ENCODE data around the gene POLR3B. TPM values are rescaled to one million over a fixed set of nuclear protein-coding genes. Genes with fewer than 3 reads are reported as not detected.
"Not testable (repeated sequence)": the region's sequence is repeated elsewhere in the genome, so short reads cannot be mapped to it uniquely, and the experiment has no call there.

POLR3B gene
- total and polyA plus RNA-seq, 5 experiments from 2014 or later: 3.1 to 9.1 (median 6.2) TPM

- H3K36me3 Mint-ChIP-seq: peaks cover 12 to 76% (median 39%) of the 10 kb centered on the region in 3 donors
- H3K27me3 Mint-ChIP-seq: no peaks in the 10 kb centered on the region
- no peak overlapping the region for H3K27ac Mint-ChIP-seq
- H3K9me3 Mint-ChIP-seq: no peaks in the 10 kb centered on the region
- POLR2A ChIA-PET: no interaction called here
- ATAC-seq (no peak), DNase-seq (no peak)
- no peak overlapping the region for H3K4me3 Mint-ChIP-seq
- peaks cover 2 to 14% (median 11%) of the 10 kb centered on the region in 4 donors for H3K4me1 Mint-ChIP-seq
Measured at GRCh38 chr12:106380954-106381353, 23.4 kb downstream of the POLR3B start.

- peaks cover 2 to 14% (median 11%) of the 10 kb centered on the region in 4 donors for H3K4me1 Mint-ChIP-seq
- DNase-seq, POLR2A ChIA-PET, H3K9me3 Mint-ChIP-seq, H3K4me3 Mint-ChIP-seq, ATAC-seq, H3K27ac Mint-ChIP-seq, H3K27me3 Mint-ChIP-seq: not testable (repeated sequence)
- H3K36me3 Mint-ChIP-seq: peaks cover 10 to 67% (median 31%) of the 10 kb centered on the region in 3 donors
Measured at GRCh38 chr12:106381866-106382265, 24.3 kb downstream of the POLR3B start.

- DNase-seq (no peak), ATAC-seq (no peak)
- POLR2A ChIA-PET: no interaction called here
- H3K27me3 Mint-ChIP-seq: no peaks in the 10 kb centered on the region
- H3K4me1 Mint-ChIP-seq: peaks cover 0 to 2% (median 0%) of the 10 kb centered on the region in 4 donors
- H3K9me3 Mint-ChIP-seq: no peaks in the 10 kb centered on the region
- H3K4me3 Mint-ChIP-seq: no peak overlapping the region
- H3K36me3 Mint-ChIP-seq: peaks cover 9 to 50% (median 25%) of the 10 kb centered on the region in 3 donors
- no peak overlapping the region for H3K27ac Mint-ChIP-seq
Measured at GRCh38 chr12:106386813-106387535, 29.4 kb downstream of the POLR3B start.

- no peaks in the 10 kb centered on the region for H3K27me3 Mint-ChIP-seq
Measured at GRCh38 chr12:106387848-106388377, 30.4 kb downstream of the POLR3B start.

GRCh38 chr12:106389151-106389550, 31.6 kb downstream of the POLR3B start:
- POLR2A ChIA-PET: no interaction called here
- Mint-ChIP-seq H3K36me3 (peaks cover 11 to 53% (median 23%) of the 10 kb centered on the region in 3 donors), H3K27ac (no peak overlapping the region), H3K4me1 (no peaks in the 10 kb centered on the region), H3K4me3 (no peak overlapping the region), H3K9me3 (no peaks in the 10 kb centered on the region), H3K27me3 (no peaks in the 10 kb centered on the region)
- no peak for DNase-seq
- ATAC-seq: no peak

More at GRCh38 chr12:106387848-106388377, 30.4 kb downstream of the POLR3B start:
- Mint-ChIP-seq H3K4me3 (no peak overlapping the region), H3K4me1 (peaks cover 0 to 2% (median 0%) of the 10 kb centered on the region in 4 donors), H3K36me3 (peaks cover 5 to 50% (median 19%) of the 10 kb centered on the region in 3 donors), H3K9me3 (no peaks in the 10 kb centered on the region), H3K27ac (no peak overlapping the region)
- no peak for ATAC-seq
- POLR2A ChIA-PET: no interaction called here
- no peak for DNase-seq

- no peak overlapping the region for H3K27ac Mint-ChIP-seq
- no peaks in the 10 kb centered on the region for H3K27me3 Mint-ChIP-seq
- no peak for ATAC-seq
- no peak overlapping the region for H3K4me3 Mint-ChIP-seq
- POLR2A ChIA-PET: no interaction called here
- no peak for DNase-seq
- peaks cover 32 to 72% (median 48%) of the 10 kb centered on the region in 3 donors for H3K36me3 Mint-ChIP-seq
- no peaks in the 10 kb centered on the region for H3K9me3 Mint-ChIP-seq
- H3K4me1 Mint-ChIP-seq: peaks cover 0 to 2% (median under 1%) of the 10 kb centered on the region in 4 donors
Measured at GRCh38 chr12:106392759-106393158, 35.2 kb downstream of the POLR3B start.

GRCh38 chr12:106409878-106410277, 52.3 kb downstream of the POLR3B start:
- Mint-ChIP-seq H3K4me3 (no peak overlapping the region), H3K27ac (no peak overlapping the region), H3K36me3 (peaks cover 4 to 62% (median 25%) of the 10 kb centered on the region in 3 donors), H3K27me3 (no peaks in the 10 kb centered on the region), H3K9me3 (no peaks in the 10 kb centered on the region), H3K4me1 (no peaks in the 10 kb centered on the region)
- ATAC-seq (no peak), DNase-seq (no peak)
- POLR2A ChIA-PET: no interaction called here

- Mint-ChIP-seq H3K36me3 (peaks cover 9 to 73% (median 41%) of the 10 kb centered on the region in 3 donors), H3K4me1 (peaks cover 0 to 3% (median 0%) of the 10 kb centered on the region in 4 donors), H3K9me3 (no peaks in the 10 kb centered on the region), H3K27ac (no peak overlapping the region), H3K4me3 (no peak overlapping the region), H3K27me3 (no peaks in the 10 kb centered on the region)
- ATAC-seq: no peak
- DNase-seq: no peak
- POLR2A ChIA-PET: no interaction called here
Measured at GRCh38 chr12:106412563-106412962, 55.0 kb downstream of the POLR3B start.

GRCh38 chr12:106415134-106415533, 57.6 kb downstream of the POLR3B start:
- Mint-ChIP-seq H3K4me1 (peaks cover 0 to 3% (median 0%) of the 10 kb centered on the region in 4 donors), H3K36me3 (peaks cover 5 to 80% (median 44%) of the 10 kb centered on the region in 3 donors), H3K27ac (no peak overlapping the region), H3K4me3 (no peak overlapping the region), H3K9me3 (no peaks in the 10 kb centered on the region), H3K27me3 (no peaks in the 10 kb centered on the region)
- DNase-seq (no peak), ATAC-seq (no peak)
- POLR2A ChIA-PET: no interaction called here

GRCh38 chr12:106416273-106416672, 58.7 kb downstream of the POLR3B start:
- Mint-ChIP-seq H3K36me3 (peaks cover 5 to 75% (median 47%) of the 10 kb centered on the region in 3 donors), H3K4me1 (peaks cover 0 to 3% (median 0%) of the 10 kb centered on the region in 4 donors), H3K27me3 (no peaks in the 10 kb centered on the region), H3K4me3 (no peak overlapping the region), H3K9me3 (no peaks in the 10 kb centered on the region), H3K27ac (no peak overlapping the region)
- POLR2A ChIA-PET: no interaction called here
- DNase-seq (no peak), ATAC-seq (no peak)

GRCh38 chr12:106417926-106418910, 60.7 kb downstream of the POLR3B start:
- POLR2A ChIA-PET: no interaction called here
- DNase-seq (no peak), ATAC-seq (no peak)
- Mint-ChIP-seq H3K4me1 (peaks cover 0 to 3% (median 0%) of the 10 kb centered on the region in 4 donors), H3K27ac (peak overlapping the region in 1 of 10 donors; percentile 38), H3K4me3 (no peak overlapping the region), H3K27me3 (no peaks in the 10 kb centered on the region), H3K36me3 (peaks cover 5 to 73% (median 48%) of the 10 kb centered on the region in 3 donors), H3K9me3 (no peaks in the 10 kb centered on the region)

GRCh38 chr12:106418970-106419369, 61.4 kb downstream of the POLR3B start:
- DNase-seq (no peak), ATAC-seq (no peak)
- Mint-ChIP-seq H3K27ac (peak overlapping the region in 1 of 10 donors; percentile 38), H3K36me3 (peaks cover 5 to 72% (median 49%) of the 10 kb centered on the region in 3 donors), H3K4me3 (no peak overlapping the region), H3K27me3 (no peaks in the 10 kb centered on the region), H3K4me1 (peaks cover 0 to 3% (median 0%) of the 10 kb centered on the region in 4 donors), H3K9me3 (no peaks in the 10 kb centered on the region)
- POLR2A ChIA-PET: no interaction called here
